Dermis microvascular lymphatic vessel endothelial cell (primary cell): ENCODE results near the gene SPDYA. TPM values are rescaled to one million over a fixed set of nuclear protein-coding genes. Genes with fewer than 3 reads are reported as not detected.

Experiments
- total RNA-seq: library from RNA; depleted of rRNA; stranded (reverse); fragments of >200 nt; gene quantifications from 2 replicates; pipeline ENCODE4 v1.2.1, GENCODE V29; 2014

The SPDYA gene
- total RNA-seq, 1 donor from 2014 or later = 0.26 TPM

Other genes with a start within 250 kb of the SPDYA start
- gene PPP1CB, start 59.0 kb upstream of the SPDYA start, total RNA-seq = 102 and 108 TPM in 2 replicates
- 8.5 and 9.4 TPM in 2 replicates for gene TRMT61B, start 59.5 kb downstream of the SPDYA start, total RNA-seq
- gene WDR43, start 83.8 kb downstream of the SPDYA start, total RNA-seq = 35.9 and 49.6 TPM in 2 replicates
- gene TOGARAM2, start 170.5 kb downstream of the SPDYA start, total RNA-seq = under 0.01 and 0.13 TPM in 2 replicates